ENCODE measurements around the gene SMS. TPM values are rescaled to one million over a fixed set of nuclear protein-coding genes. Genes with fewer than 3 reads are reported as not detected.

The SMS gene
- total and polyA plus RNA-seq, 9 donors = 52.8 to 204 (median 90.8) TPM

DNA sequence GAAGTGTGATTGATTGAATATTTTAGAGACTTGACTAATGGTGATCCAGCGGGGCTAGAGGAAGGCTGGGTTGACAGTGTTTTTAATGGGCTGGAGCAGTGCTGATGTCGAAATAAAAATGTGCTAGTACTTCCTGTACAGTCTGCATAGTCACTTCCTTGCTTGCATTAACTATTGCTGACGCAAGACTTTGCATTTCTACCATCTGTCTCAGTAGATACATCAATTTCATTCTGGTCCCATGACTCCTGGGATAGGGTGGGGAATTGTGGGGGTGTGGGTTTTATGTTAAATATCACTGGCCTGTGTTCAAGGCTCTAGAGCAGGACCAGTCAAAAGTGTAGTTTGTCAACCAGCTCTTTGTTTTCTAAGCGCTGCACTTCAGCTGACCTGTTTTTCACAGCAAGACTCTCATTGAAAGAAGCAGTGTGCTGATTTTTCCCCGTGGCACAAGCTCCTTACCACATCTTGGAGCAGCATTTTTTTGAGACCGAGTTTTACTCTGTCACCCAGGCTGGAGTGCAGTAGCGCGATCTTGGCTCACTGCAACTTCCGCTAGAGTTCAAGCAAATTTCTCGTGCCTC is 56.5 kb downstream of the SMS start:
- DNase-seq = no peak
- 74 to 78% (median 74%) methylated on average over 10 of the region's 10 CpGs for WGBS, 3 donors
- TF ChIP-seq EP300 (IDR thresholded peaks at IDR 0.05) (no peak), POLR2A (IDR thresholded peaks at IDR 0.05) (no peak)
- TF ChIP-seq, protein P1, sequence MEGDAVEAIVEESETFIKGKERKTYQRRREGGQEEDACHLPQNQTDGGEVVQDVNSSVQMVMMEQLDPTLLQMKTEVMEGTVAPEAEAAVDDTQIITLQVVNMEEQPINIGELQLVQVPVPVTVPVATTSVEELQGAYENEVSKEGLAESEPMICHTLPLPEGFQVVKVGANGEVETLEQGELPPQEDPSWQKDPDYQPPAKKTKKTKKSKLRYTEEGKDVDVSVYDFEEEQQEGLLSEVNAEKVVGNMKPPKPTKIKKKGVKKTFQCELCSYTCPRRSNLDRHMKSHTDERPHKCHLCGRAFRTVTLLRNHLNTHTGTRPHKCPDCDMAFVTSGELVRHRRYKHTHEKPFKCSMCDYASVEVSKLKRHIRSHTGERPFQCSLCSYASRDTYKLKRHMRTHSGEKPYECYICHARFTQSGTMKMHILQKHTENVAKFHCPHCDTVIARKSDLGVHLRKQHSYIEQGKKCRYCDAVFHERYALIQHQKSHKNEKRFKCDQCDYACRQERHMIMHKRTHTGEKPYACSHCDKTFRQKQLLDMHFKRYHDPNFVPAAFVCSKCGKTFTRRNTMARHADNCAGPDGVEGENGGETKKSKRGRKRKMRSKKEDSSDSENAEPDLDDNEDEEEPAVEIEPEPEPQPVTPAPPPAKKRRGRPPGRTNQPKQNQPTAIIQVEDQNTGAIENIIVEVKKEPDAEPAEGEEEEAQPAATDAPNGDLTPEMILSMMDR (IDR thresholded peaks at IDR 0.05) = no peak

DNA sequence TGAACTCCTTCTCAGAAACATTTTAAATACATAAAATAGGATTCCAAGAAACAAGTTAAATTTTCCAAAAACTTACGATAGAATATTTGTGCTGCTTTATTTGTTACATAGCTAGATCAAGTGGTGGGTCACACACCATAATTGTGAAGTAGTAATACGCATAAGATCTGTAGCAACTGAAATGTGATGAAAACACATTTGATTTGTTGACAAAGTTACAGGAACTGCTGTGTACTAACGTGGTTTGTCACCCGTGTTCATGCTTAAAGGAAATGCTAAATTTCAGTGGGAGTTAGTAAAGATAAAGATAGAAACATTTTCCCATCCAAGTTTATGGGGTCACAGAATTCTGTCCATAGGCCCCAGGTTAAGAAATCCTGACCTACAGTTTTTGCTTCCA is 57.5 kb downstream of the SMS start:
- Histone ChIP-seq H3K4me3 (no peak overlapping the region), H3K9me3 (no peaks in the 10 kb centered on the region), H3K4me1 (ENCODE audit: insufficient read depth) (no peaks in the 10 kb centered on the region), H3K27me3 (no peaks in the 10 kb centered on the region), H3K36me3 (no peaks in the 10 kb centered on the region), H3K27ac (no peak overlapping the region)
- no peak for DNase-seq
- intact Hi-C loops (cut with DNase I) = no loop called here
- TF ChIP-seq, protein P1 (IDR thresholded peaks at IDR 0.05) = no peak
- no peak for TF ChIP-seq POLR2A (IDR thresholded peaks at IDR 0.05)
- TF ChIP-seq EP300 (IDR thresholded peaks at IDR 0.05) = no peak
- WGBS, 3 donors = 63 to 70% (median 66%) methylated on average over 4 of the region's 4 CpGs

More for the DNA sequence above, 56.5 kb downstream of the SMS start:
- H3K4me1 ChIP-seq (ENCODE audit: insufficient read depth) = no peaks in the 10 kb centered on the region
- intact Hi-C loops (cut with DNase I) = no loop called here
- H3K27me3 ChIP-seq = no peaks in the 10 kb centered on the region
- no peaks in the 10 kb centered on the region for H3K36me3 ChIP-seq
- no peak overlapping the region for H3K27ac ChIP-seq
- no peak overlapping the region for H3K4me3 ChIP-seq
- H3K9me3 ChIP-seq = no peaks in the 10 kb centered on the region

DNA sequence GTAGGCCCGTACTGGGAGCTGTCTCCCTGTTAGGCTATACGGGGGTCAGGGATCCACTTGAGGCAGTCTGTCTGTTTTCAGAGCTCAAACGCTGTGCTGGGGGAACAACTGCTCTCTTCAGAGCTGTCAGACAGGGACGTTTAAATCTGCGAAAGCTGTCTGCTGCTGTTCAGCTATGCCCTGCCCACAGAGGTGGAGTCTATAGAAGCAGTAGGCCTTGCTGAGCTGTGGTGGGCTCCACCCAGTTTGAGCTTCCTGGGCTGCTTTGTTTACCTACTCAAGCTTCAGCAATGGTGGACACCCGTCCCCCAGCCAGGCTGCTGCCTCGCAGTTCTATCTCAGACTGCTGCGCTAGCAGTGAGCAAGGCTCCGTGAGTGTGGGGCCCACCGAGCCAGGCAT is 64.4 kb downstream of the SMS start:
- no peaks in the 10 kb centered on the region for H3K27me3 ChIP-seq
- TF ChIP-seq EP300 (IDR thresholded peaks at IDR 0.05) (no peak), POLR2A (IDR thresholded peaks at IDR 0.05) (no peak)
- TF ChIP-seq, protein P1 (IDR thresholded peaks at IDR 0.05) = no peak
- WGBS, 3 donors = 78 to 88% (median 82%) methylated on average over 7 to 10 of the region's 10 CpGs
- no peak overlapping the region for H3K27ac ChIP-seq
- no peaks in the 10 kb centered on the region for H3K4me1 ChIP-seq (ENCODE audit: insufficient read depth)
- no peak overlapping the region for H3K4me3 ChIP-seq
- no peak for DNase-seq
- no peaks in the 10 kb centered on the region for H3K9me3 ChIP-seq
- intact Hi-C loops (cut with DNase I) = no loop called here
- H3K36me3 ChIP-seq = no peaks in the 10 kb centered on the region

DNA sequence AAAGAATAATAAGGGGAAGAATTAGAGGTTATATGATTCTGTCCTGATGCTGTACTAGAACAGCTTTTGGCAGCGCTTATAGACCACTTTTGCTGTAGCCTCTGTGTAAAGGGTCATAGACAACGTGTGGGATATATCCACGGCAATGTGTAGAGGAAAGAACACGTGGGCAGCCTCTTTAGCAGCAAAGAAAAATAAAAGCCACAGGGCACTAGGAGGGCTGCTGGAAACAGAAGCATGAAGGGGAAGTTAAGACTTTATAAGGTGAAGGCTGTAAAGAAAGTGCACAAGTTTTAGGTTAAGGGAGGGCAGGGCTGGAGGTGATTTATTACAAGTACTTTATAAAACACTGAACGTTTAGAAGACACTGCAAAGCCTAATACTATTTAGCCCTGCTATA is 71.5 kb downstream of the SMS start:
- no peak for DNase-seq
- Histone ChIP-seq H3K36me3 (no peaks in the 10 kb centered on the region), H3K9me3 (no peaks in the 10 kb centered on the region), H3K27ac (no peak overlapping the region), H3K4me3 (no peak overlapping the region), H3K27me3 (no peaks in the 10 kb centered on the region), H3K4me1 (ENCODE audit: insufficient read depth) (peaks cover 1% of the 10 kb centered on the region)
- intact Hi-C loops (cut with DNase I) = no loop called here
- TF ChIP-seq EP300 (IDR thresholded peaks at IDR 0.05) = no peak
- TF ChIP-seq POLR2A (IDR thresholded peaks at IDR 0.05) = no peak
- TF ChIP-seq, protein P1 (IDR thresholded peaks at IDR 0.05) = no peak
- WGBS, 3 donors = 19 to 25% (median 21%) methylated on average over 5 of the region's 5 CpGs
